CD14-positive monocyte (primary cell): ENCODE measurements around the gene MINDY3. TPM values are rescaled to one million over a fixed set of nuclear protein-coding genes. Genes with fewer than 3 reads are reported as not detected.
A peak's percentile ranks its signal among the peaks of the same experiment; 100 is the strongest.
"Not testable (repeated sequence)": the region's sequence is repeated elsewhere in the genome, so short reads cannot be mapped to it uniquely, and the experiment has no call there.

Source experiments
- DNase-seq, 3 donors: peaks; one replicate each; pipeline ENCODE4 v3.0.0-alpha.2; 2011 to 2022
- H2AFZ ChIP-seq: 2 replicates; pipeline ENCODE4 v1.6.0; 2012; ENCODE audit warnings: mild to moderate bottlenecking, low read depth, low read length, inconsistent platforms; ENCODE audit not compliant: insufficient read depth, poor library complexity, severe bottlenecking
- H3K27ac ChIP-seq, 2 donors: 1 replicate in 1 of 2; 2 replicates in 1 of 2; pipeline ENCODE4 v1.5.1; 2012 to 2013; ENCODE audit warnings: low read length in 2 of 2, control low read depth in 1 of 2, inconsistent platforms in 1 of 2, low read depth in 1 of 2, mild to moderate bottlenecking in 1 of 2
- H3K27me3 ChIP-seq, 2 donors: one replicate each; pipeline versions ENCODE4 v1.6.0 to v1.6.1; 2011 to 2013; ENCODE audit warnings: low read length in 2 of 2; ENCODE audit not compliant: control insufficient read depth in 2 of 2, insufficient read depth in 2 of 2
- H3K36me3 ChIP-seq, 2 donors: replicated peaks in 1 of 2; 1 replicate in 1 of 2; 2 replicates in 1 of 2; pipeline versions ENCODE4 v1.5.1 to v1.6.1; 2012 to 2013; ENCODE audit warnings: low read length in 2 of 2, control low read depth in 1 of 2, inconsistent platforms in 1 of 2, mild to moderate bottlenecking in 1 of 2; ENCODE audit not compliant: insufficient read depth in 2 of 2, control insufficient read depth in 1 of 2
- H3K4me1 ChIP-seq, 2 donors: 1 replicate in 1 of 2; 2 replicates in 1 of 2; pipeline versions ENCODE4 v1.5.1 to v1.6.1; 2012 to 2013; ENCODE audit warnings: low read length in 2 of 2, control low read depth in 1 of 2, inconsistent platforms in 1 of 2, mild to moderate bottlenecking in 1 of 2, moderate library complexity in 1 of 2; ENCODE audit not compliant: insufficient read depth in 2 of 2, control insufficient read depth in 1 of 2
- H3K4me2 ChIP-seq: replicated peaks from 2 replicates; pipeline ENCODE3; 2012; ENCODE audit warnings: low read length, moderate library complexity, mild to moderate bottlenecking; ENCODE audit not compliant: poor library complexity, severe bottlenecking; ENCODE audit errors: extremely low read depth
- H3K4me3 ChIP-seq, 3 experiments: fragments of 200-600 bp in 1 of 3; sonication (generic) in 1 of 3; replicated peaks in 1 of 3; 1 replicate in 2 of 3; 2 replicates in 1 of 3; pipeline ENCODE4 v1.5.1; 2011 to 2013; ENCODE audit warnings: low read length in 3 of 3, mild to moderate bottlenecking in 3 of 3, control low read depth in 2 of 3, low read depth in 2 of 3, inconsistent platforms in 1 of 3, moderate library complexity in 1 of 3
- H3K79me2 ChIP-seq: 2 replicates; pipeline ENCODE4 v1.6.0; 2012; ENCODE audit warnings: mild to moderate bottlenecking, control low read depth, inconsistent platforms, low read length, moderate library complexity; ENCODE audit not compliant: insufficient read depth
- H3K9ac ChIP-seq: 2 replicates; pipeline ENCODE4 v1.6.0; 2017; ENCODE audit warnings: low read length, mild to moderate bottlenecking; ENCODE audit not compliant: insufficient read depth, poor library complexity, severe bottlenecking
- H3K9me3 ChIP-seq, 2 donors: replicated peaks in 1 of 2; 1 replicate in 1 of 2; 2 replicates in 1 of 2; pipeline versions ENCODE4 v1.5.1 to v1.6.1; 2012 to 2013; ENCODE audit warnings: low read length in 2 of 2, control low read depth in 1 of 2; ENCODE audit not compliant: control insufficient read depth in 1 of 2, insufficient read depth in 1 of 2
- H4K20me1 ChIP-seq: 2 replicates; pipeline ENCODE4 v1.6.0; 2012; ENCODE audit warnings: mild to moderate bottlenecking, low read length, control low read depth, moderate library complexity; ENCODE audit not compliant: insufficient read depth
- H3K27ac Mint-ChIP-seq, 7 donors: one replicate each; pipeline ENCODE4 v1.8.0; 2020; ENCODE audit warnings: mild to moderate bottlenecking in 7 of 7, mixed read lengths in 7 of 7, moderate library complexity in 6 of 7, inconsistent platforms in 2 of 7
- H3K27me3 Mint-ChIP-seq, 3 donors: one replicate each; pipeline ENCODE4 v1.8.0; 2021 to 2022; ENCODE audit warnings: low read depth in 3 of 3, mild to moderate bottlenecking in 3 of 3, mixed read lengths in 3 of 3, moderate library complexity in 3 of 3, inconsistent platforms in 1 of 3
- H3K36me3 Mint-ChIP-seq, 2 donors: one replicate each; pipeline ENCODE4 v1.8.0; 2020; ENCODE audit warnings: mixed read lengths in 2 of 2, inconsistent platforms in 1 of 2, mild to moderate bottlenecking in 1 of 2
- H3K4me1 Mint-ChIP-seq: one replicate; pipeline ENCODE4 v1.8.0; 2020; ENCODE audit warnings: mild to moderate bottlenecking, mixed read lengths
- H3K4me3 Mint-ChIP-seq, 2 donors: one replicate each; pipeline ENCODE4 v1.8.0; 2020; ENCODE audit warnings: mild to moderate bottlenecking in 2 of 2, mixed read lengths in 2 of 2, moderate library complexity in 1 of 2
- H3K9me3 Mint-ChIP-seq, 7 donors: one replicate each; pipeline ENCODE4 v1.8.0; 2020 to 2022; ENCODE audit warnings: mixed read lengths in 7 of 7, mild to moderate bottlenecking in 6 of 7, moderate library complexity in 6 of 7, inconsistent platforms in 2 of 7
- CTCF ChIP-seq: fragments of 200-600 bp; IDR thresholded peaks from one replicate; pipeline ENCODE4 v1.8.0; 2022; ENCODE audit warnings: antibody characterized with exemption, mild to moderate bottlenecking
- WGBS: methylation state at CpG from one replicate; pipeline ENCODE4 v1.1.5; 2013; ENCODE audit warnings: missing lambda C conversion rate; ENCODE audit not compliant: insufficient coverage; 5-methylcytosine and 5-hydroxymethylcytosine counted together
- intact Hi-C, 2 donors: fragments of 100-400 bp; cut with micrococcal nuclease; formaldehyde crosslinking; loops; one replicate each; pipeline versions ENCODE4 v1.15.0 to v1.15.1; 2023
- polyA plus RNA-seq, 3 donors: library from polyadenylated mRNA; depleted of rRNA in 1 of 3; unstranded in 2 of 3; stranded (reverse) in 1 of 3; fragments of 300-500 nt in 2 of 3; fragments of >200 nt in 1 of 3; fragmentation: Illumina TruSeq in 2 of 3; gene quantifications; 1 replicate in 2 of 3; 2 replicates in 1 of 3; pipeline ENCODE4 v1.2.3, GENCODE V29; 2012 to 2021

Gene MINDY3
- polyA plus RNA-seq, 3 donors: 2.4 to 14.8 (median 4.4) TPM

GRCh38 chr10:15872645-15873044, 12.3 kb upstream of the MINDY3 start:
- H3K4me3 Mint-ChIP-seq, H3K79me2 ChIP-seq, H3K9me3 ChIP-seq, H3K9ac ChIP-seq, H3K36me3 Mint-ChIP-seq, H3K4me1 ChIP-seq, H3K27ac Mint-ChIP-seq, DNase-seq, H4K20me1 ChIP-seq, H3K36me3 ChIP-seq, H3K4me2 ChIP-seq, H3K4me1 Mint-ChIP-seq, H2AFZ ChIP-seq, H3K27ac ChIP-seq, H3K4me3 ChIP-seq, intact Hi-C loops: not testable (repeated sequence)
- peaks cover 17 to 36% of the 10 kb centered on the region in 2 donors for H3K27me3 ChIP-seq
- peaks cover 16 to 44% (median 26%) of the 10 kb centered on the region in 3 donors for H3K27me3 Mint-ChIP-seq
- no CpG with 5 or more reads among the region's 4 CpGs for WGBS
- peaks cover 0 to 12% (median 6%) of the 10 kb centered on the region in 7 donors for H3K9me3 Mint-ChIP-seq

GRCh38 chr10:15871823-15872222, 11.5 kb upstream of the MINDY3 start:
- Mint-ChIP-seq H3K9me3 (peaks cover 0 to 12% (median 6%) of the 10 kb centered on the region in 7 donors), H3K4me1 (no peaks in the 10 kb centered on the region), H3K36me3 (no peaks in the 10 kb centered on the region), H3K27me3 (peaks cover 19 to 50% (median 30%) of the 10 kb centered on the region in 3 donors), H3K27ac (no peak overlapping the region), H3K4me3 (peak overlapping the region in 1 of 2 donors; percentile 13)
- DNase-seq: no peak
- H3K9ac ChIP-seq: no peak overlapping the region
- WGBS: 86% methylated on average over 1 of the region's 1 CpG
- H3K27ac ChIP-seq: no peak overlapping the region
- no peak overlapping the region for H3K4me3 ChIP-seq
- no peak overlapping the region for H2AFZ ChIP-seq
- no peaks in the 10 kb centered on the region for H3K9me3 ChIP-seq
- H4K20me1 ChIP-seq: no peaks in the 10 kb centered on the region
- H3K4me1 ChIP-seq: no peaks in the 10 kb centered on the region
- no peaks in the 10 kb centered on the region for H3K36me3 ChIP-seq
- peaks cover 19 to 42% of the 10 kb centered on the region in 2 donors for H3K27me3 ChIP-seq
- H3K79me2 ChIP-seq: no peaks in the 10 kb centered on the region
- intact Hi-C loops: no loop called here
- TF ChIP-seq CTCF: no peak
- no peak overlapping the region for H3K4me2 ChIP-seq
